Measurements from ENCODE around the gene RAB31. TPM values are rescaled to one million over a fixed set of nuclear protein-coding genes. Genes with fewer than 3 reads are reported as not detected.

Gene RAB31
- total RNA-seq, 1 donor from 2014 or later = 36.8 TPM

- peaks cover 9 to 18% of the 10 kb centered on the region in 2 donors for H3K4me1 ChIP-seq
- no peaks in the 10 kb centered on the region for H3K27me3 ChIP-seq
- DNase-seq (ENCODE audit: low spot score in 2 of 2) = no peak
- no peaks in the 10 kb centered on the region for H3K36me3 ChIP-seq
- intact Hi-C loops (cut with DNase I) = loop anchor here (5.0 kb wide), 1 partner anchor 91 kb away; no protein-coding TSS in a partner anchor
- H3K4me3 ChIP-seq = no peak overlapping the region
- H3K27ac ChIP-seq = no peak overlapping the region
- no peaks in the 10 kb centered on the region for H3K9me3 ChIP-seq
- no peak for TF ChIP-seq CTCF (IDR thresholded peaks at IDR 0.05)
These were observed 26.9 kb upstream of the RAB31 start for GRCh38 chr18:9681217-9681616.

- intact Hi-C loops (cut with DNase I) = loop anchor here (5.0 kb wide), 1 partner anchor 90 kb away; no protein-coding TSS in a partner anchor
- Histone ChIP-seq H3K27me3 (no peaks in the 10 kb centered on the region), H3K36me3 (no peaks in the 10 kb centered on the region), H3K4me3 (no peak overlapping the region), H3K4me1 (peaks cover 9 to 18% of the 10 kb centered on the region in 2 donors), H3K27ac (no peak overlapping the region), H3K9me3 (no peaks in the 10 kb centered on the region)
- no peak for TF ChIP-seq CTCF (IDR thresholded peaks at IDR 0.05)
- peak in 1 of 2 donors; percentile 27 for DNase-seq (ENCODE audit: low spot score in 2 of 2)
These were observed 25.5 kb upstream of the RAB31 start for GRCh38 chr18:9682572-9682971.

GRCh38 chr18:9683418-9684396 is 24.4 kb upstream of the RAB31 start:
- Histone ChIP-seq H3K27me3 (no peaks in the 10 kb centered on the region), H3K4me1 (peaks cover 9 to 18% of the 10 kb centered on the region in 2 donors), H3K36me3 (no peaks in the 10 kb centered on the region), H3K9me3 (no peaks in the 10 kb centered on the region), H3K27ac (peak overlapping the region; percentile 79 to 86), H3K4me3 (peak overlapping the region; percentile 16 to 45)
- peak; percentile 25 to 57 (median 28) for TF ChIP-seq CTCF (IDR thresholded peaks at IDR 0.05)
- DNase-seq (ENCODE audit: low spot score in 2 of 2) = peak in 1 of 2 donors; percentile 67
- intact Hi-C loops (cut with DNase I) = loop anchor here (2.0 to 5.0 kb wide), 2 partner anchors 23 to 89 kb away; no protein-coding TSS in a partner anchor

- no peaks in the 10 kb centered on the region for H3K9me3 ChIP-seq
- H3K36me3 ChIP-seq = no peaks in the 10 kb centered on the region
- no peaks in the 10 kb centered on the region for H3K27me3 ChIP-seq
- intact Hi-C loops (cut with DNase I) = loop anchor here (2.0 to 5.0 kb wide), 2 partner anchors 22 to 87 kb away; no protein-coding TSS in a partner anchor
- peaks cover 9 to 18% of the 10 kb centered on the region in 2 donors for H3K4me1 ChIP-seq
- TF ChIP-seq CTCF (IDR thresholded peaks at IDR 0.05) = no peak
- peak in 1 of 2 donors; percentile 72 for DNase-seq (ENCODE audit: low spot score in 2 of 2)
- H3K4me3 ChIP-seq = peak overlapping the region; percentile 16 to 45
- H3K27ac ChIP-seq = peak overlapping the region; percentile 79 to 86
These were observed 23.1 kb upstream of the RAB31 start for GRCh38 chr18:9684881-9685614.

DNA sequence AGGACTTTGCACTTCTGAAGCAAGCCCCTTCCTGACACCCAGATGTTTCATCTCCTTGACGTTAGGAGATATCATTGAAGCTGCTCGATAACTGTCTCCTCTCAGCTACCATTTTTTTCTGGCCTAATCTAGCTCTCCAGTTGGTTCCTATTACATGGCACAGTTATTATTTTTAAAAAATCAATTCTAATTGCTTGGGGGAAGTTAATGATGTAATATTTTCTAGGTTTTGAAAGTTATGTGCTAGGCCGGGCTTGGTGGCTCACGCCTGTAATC is 22.5 kb upstream of the RAB31 start:
- Histone ChIP-seq H3K27me3 (no peaks in the 10 kb centered on the region), H3K36me3 (no peaks in the 10 kb centered on the region), H3K4me1 (peaks cover 9 to 18% of the 10 kb centered on the region in 2 donors), H3K27ac (peak overlapping the region; percentile 79 to 86), H3K9me3 (no peaks in the 10 kb centered on the region), H3K4me3 (peak overlapping the region in 1 of 2 donors; percentile 45)
- intact Hi-C loops (cut with DNase I) = loop anchor here (2.0 kb wide), 1 partner anchor 21 kb away; no protein-coding TSS in a partner anchor
- DNase-seq (ENCODE audit: low spot score in 2 of 2) = no peak
- no peak for TF ChIP-seq CTCF (IDR thresholded peaks at IDR 0.05)
